Lower lobe of right lung (tissue), 2 donors: ENCODE data around the gene CCDC175. TPM values are rescaled to one million over a fixed set of nuclear protein-coding genes. Genes with fewer than 3 reads are reported as not detected.

Source experiments
- ATAC-seq, 2 donors: fragments of 200-7000 bp; cut with Tn5 transposase; one replicate each; pipeline ENCODE4 v1.9.1; 2020 to 2022; ENCODE audit warnings: mild to moderate bottlenecking in 2 of 2, moderate library complexity in 2 of 2
- DNase-seq: peaks from one replicate; pipeline ENCODE4 v3.0.0-alpha.2; 2020
- H3K27ac ChIP-seq: fragments of 200-600 bp; one replicate; pipeline ENCODE4 v1.8.0; 2022
- H3K27me3 ChIP-seq: fragments of 200-600 bp; one replicate; pipeline ENCODE4 v1.8.0; 2022; ENCODE audit warnings: low read depth
- H3K36me3 ChIP-seq: fragments of 200-600 bp; one replicate; pipeline ENCODE4 v1.8.0; 2022; ENCODE audit warnings: mild to moderate bottlenecking
- H3K4me1 ChIP-seq: fragments of 200-600 bp; one replicate; pipeline ENCODE4 v1.8.0; 2022
- H3K4me3 ChIP-seq: fragments of 200-600 bp; one replicate; pipeline ENCODE4 v1.8.0; 2022; ENCODE audit warnings: mild to moderate bottlenecking
- H3K9me3 ChIP-seq: fragments of 200-600 bp; one replicate; pipeline ENCODE4 v1.8.0; 2022
- CTCF ChIP-seq: fragments of 200-600 bp; IDR thresholded peaks from one replicate; pipeline ENCODE4 v1.8.0; 2022; ENCODE audit warnings: antibody characterized with exemption, mild to moderate bottlenecking
- intact Hi-C: fragments of 100-400 bp; cut with DNase I; formaldehyde crosslinking; loops from one replicate; pipeline ENCODE4 v1.11.0; 2022
- total RNA-seq: library from RNA; stranded (reverse); fragmentation: NEBNext Ultra II Directional; extraction: Animal tissue kit (Norgen Biotek cat#: 25700); gene quantifications from one replicate; pipeline ENCODE4 v1.2.1, GENCODE V29; 2021
- donor health status: DM: no; HTN: yes; CAD: no; lungs with severe emphysema.

CCDC175 gene
- total RNA-seq, 1 donor from 2014 or later = 1.0 TPM

GRCh38 chr14:59483363-59483762 is 93.2 kb downstream of the CCDC175 start:
- ATAC-seq (peak in 1 of 2 donors; percentile 20), DNase-seq (no peak)
- Histone ChIP-seq H3K27me3 (no peaks in the 10 kb centered on the region), H3K27ac (peak overlapping the region; percentile 95), H3K4me1 (peaks cover 50% of the 10 kb centered on the region), H3K4me3 (peak overlapping the region; percentile 79), H3K9me3 (no peaks in the 10 kb centered on the region), H3K36me3 (peaks cover 16% of the 10 kb centered on the region)
- TF ChIP-seq CTCF = no peak
- intact Hi-C loops = no loop called here

GRCh38 chr14:59482541-59483331 is 93.9 kb downstream of the CCDC175 start:
- Histone ChIP-seq H3K27me3 (no peaks in the 10 kb centered on the region), H3K27ac (peak overlapping the region; percentile 95), H3K4me1 (peaks cover 49% of the 10 kb centered on the region), H3K36me3 (peaks cover 10% of the 10 kb centered on the region), H3K4me3 (peak overlapping the region; percentile 79), H3K9me3 (no peaks in the 10 kb centered on the region)
- intact Hi-C loops = no loop called here
- no peak for DNase-seq
- no peak for ATAC-seq
- no peak for TF ChIP-seq CTCF

- no peak for DNase-seq
- ATAC-seq = no peak
- intact Hi-C loops = no loop called here
- Histone ChIP-seq H3K27me3 (no peaks in the 10 kb centered on the region), H3K4me3 (peak overlapping the region; percentile 79), H3K4me1 (peaks cover 48% of the 10 kb centered on the region), H3K27ac (peak overlapping the region; percentile 95), H3K36me3 (peaks cover 9% of the 10 kb centered on the region), H3K9me3 (no peaks in the 10 kb centered on the region)
- TF ChIP-seq CTCF = no peak
Measured at GRCh38 chr14:59481871-59482540, 94.6 kb downstream of the CCDC175 start.

GRCh38 chr14:59481407-59481806 is 95.2 kb downstream of the CCDC175 start:
- intact Hi-C loops = no loop called here
- Histone ChIP-seq H3K4me1 (peaks cover 42% of the 10 kb centered on the region), H3K36me3 (peaks cover 15% of the 10 kb centered on the region), H3K27me3 (no peaks in the 10 kb centered on the region), H3K9me3 (no peaks in the 10 kb centered on the region), H3K4me3 (no peak overlapping the region), H3K27ac (no peak overlapping the region)
- ATAC-seq (no peak), DNase-seq (no peak)
- TF ChIP-seq CTCF = no peak

- DNase-seq (no peak), ATAC-seq (no peak)
- intact Hi-C loops = no loop called here
- H3K27ac ChIP-seq = no peak overlapping the region
- TF ChIP-seq CTCF = no peak
- peaks cover 30% of the 10 kb centered on the region for H3K4me1 ChIP-seq
- H3K4me3 ChIP-seq = no peak overlapping the region
- no peaks in the 10 kb centered on the region for H3K9me3 ChIP-seq
- peaks cover 27% of the 10 kb centered on the region for H3K36me3 ChIP-seq
- H3K27me3 ChIP-seq = no peaks in the 10 kb centered on the region
Measured at GRCh38 chr14:59480166-59480565, 96.4 kb downstream of the CCDC175 start.
